ENCODE measurements around the gene PTPRG.

- no peak for TF ChIP-seq CTCF (IDR thresholded peaks at IDR 0.05)
- no peak for TF ChIP-seq POLR2A (IDR thresholded peaks at IDR 0.05)
These were observed 548.2 kb downstream of the PTPRG start for GRCh38 chr3:62109534-62109933.

Data from suprapubic skin (tissue), 3 donors.